GM21515 (cell line): ENCODE data around the gene PTGES.

Experiments
- ATAC-seq: cut with Tn5 transposase; IDR thresholded peaks from one replicate; pipeline ENCODE4 v1.9.1; 2021; ENCODE audit not compliant: unreplicated experiment

PTGES gene

GRCh38 chr9:129748249-129748648 lies 4.6 kb downstream of the PTGES start:
- ATAC-seq = no peak

GRCh38 chr9:129746092-129746777 lies 6.6 kb downstream of the PTGES start:
- no peak for ATAC-seq

- no peak for ATAC-seq
Measured at GRCh38 chr9:129745200-129745599, 7.6 kb downstream of the PTGES start.

- ATAC-seq = no peak
Measured at GRCh38 chr9:129740666-129741464, 12.0 kb downstream of the PTGES start.

GRCh38 chr9:129740174-129740573 lies 12.7 kb downstream of the PTGES start:
- ATAC-seq = no peak

GRCh38 chr9:129739432-129739831 lies 13.4 kb downstream of the PTGES start:
- ATAC-seq = no peak

GRCh38 chr9:129737479-129738274 lies 15.2 kb downstream of the PTGES start:
- no peak for ATAC-seq

GRCh38 chr9:129736334-129736733 lies 16.5 kb downstream of the PTGES start:
- no peak for ATAC-seq

- ATAC-seq = no peak
Measured at GRCh38 chr9:129735546-129735945, 17.3 kb downstream of the PTGES start.

- no peak for ATAC-seq
Measured at GRCh38 chr9:129733632-129733953, 19.2 kb downstream of the PTGES start.

GRCh38 chr9:129732946-129733631 lies 19.8 kb downstream of the PTGES start:
- ATAC-seq = no peak

- no peak for ATAC-seq
Measured at GRCh38 chr9:129732100-129732499, 20.7 kb downstream of the PTGES start.

GRCh38 chr9:129731477-129732085 lies 21.3 kb downstream of the PTGES start:
- ATAC-seq = no peak

GRCh38 chr9:129728744-129729143 lies 24.1 kb downstream of the PTGES start:
- ATAC-seq = no peak

GRCh38 chr9:129726322-129727160 lies 26.3 kb downstream of the PTGES start:
- ATAC-seq = no peak

GRCh38 chr9:129725795-129726251 lies 27.0 kb downstream of the PTGES start:
- no peak for ATAC-seq

GRCh38 chr9:129724456-129725190 lies 28.2 kb downstream of the PTGES start:
- ATAC-seq = no peak

GRCh38 chr9:129722913-129723312 lies 29.9 kb downstream of the PTGES start:
- ATAC-seq = no peak
